HL-60/S4 treated with phorbol 12-myristate 13-acetate at 8.2 ng/mL for 4 days and 3 days (cell line): ENCODE measurements around the gene SLC6A5.

ENCODE experiments used
- in situ Hi-C: fragments of 300-500 bp; cut with MboI; formaldehyde crosslinking; loops from 2 replicates; pipeline ENCODE4 v1.15.0; 2022; ENCODE audit warnings: low sequenced_read_pairs

SLC6A5 gene

DNA sequence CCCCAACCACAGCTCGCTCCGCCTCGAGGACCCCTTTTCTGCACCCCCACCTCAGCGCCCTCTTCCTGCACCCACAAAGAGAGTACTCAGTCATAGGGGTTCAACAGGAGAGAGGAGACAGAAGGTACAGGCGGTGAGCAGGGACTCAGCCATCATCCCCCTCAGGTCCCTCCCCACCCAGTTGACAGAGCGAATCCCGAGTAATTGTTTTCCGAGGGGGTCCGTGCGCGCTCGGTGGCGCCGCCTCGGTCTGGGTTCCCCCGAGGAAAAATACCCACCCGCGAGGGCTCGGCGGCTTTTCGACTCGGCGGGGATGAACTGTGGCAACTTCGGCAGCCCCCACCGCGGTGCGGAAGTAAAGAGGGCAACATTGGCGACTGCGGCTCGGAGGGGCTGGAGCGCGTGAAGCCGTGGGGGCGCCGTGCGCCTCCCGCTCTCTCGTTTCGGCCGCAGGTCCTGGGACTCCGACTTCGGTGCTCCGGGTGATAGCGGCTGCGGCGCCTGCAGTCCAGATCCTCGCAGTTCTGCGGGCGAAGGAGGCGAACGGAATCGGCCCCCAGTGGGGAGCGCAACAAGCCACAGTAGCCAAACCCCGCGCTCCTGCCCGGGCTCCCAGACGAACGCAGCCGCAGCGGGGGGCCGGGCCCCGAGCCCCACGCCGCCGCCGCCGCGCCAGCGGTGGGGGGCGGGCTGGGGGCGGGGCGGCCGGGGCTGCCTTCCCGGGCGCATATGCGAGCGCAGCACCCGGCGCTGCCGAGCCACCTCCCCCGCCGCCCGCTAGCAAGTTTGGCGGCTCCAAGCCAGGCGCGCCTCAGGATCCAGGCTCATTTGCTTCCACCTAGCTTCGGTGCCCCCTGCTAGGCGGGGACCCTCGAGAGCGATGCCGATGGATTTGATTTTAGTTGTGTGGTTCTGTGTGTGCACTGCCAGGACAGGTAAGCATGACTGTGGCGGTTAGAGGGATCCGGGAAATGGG is 69.7 kb downstream of the SLC6A5 start, which contains the start of gene NELL1:
TSS of gene NELL1 (plus strand) at position 743 of the 976 bp plus-strand sequence.
- in situ Hi-C loops: no loop called here

GRCh38 chr11:20669820-20670684 is 70.6 kb downstream of the SLC6A5 start:
- in situ Hi-C loops: no loop called here

DNA sequence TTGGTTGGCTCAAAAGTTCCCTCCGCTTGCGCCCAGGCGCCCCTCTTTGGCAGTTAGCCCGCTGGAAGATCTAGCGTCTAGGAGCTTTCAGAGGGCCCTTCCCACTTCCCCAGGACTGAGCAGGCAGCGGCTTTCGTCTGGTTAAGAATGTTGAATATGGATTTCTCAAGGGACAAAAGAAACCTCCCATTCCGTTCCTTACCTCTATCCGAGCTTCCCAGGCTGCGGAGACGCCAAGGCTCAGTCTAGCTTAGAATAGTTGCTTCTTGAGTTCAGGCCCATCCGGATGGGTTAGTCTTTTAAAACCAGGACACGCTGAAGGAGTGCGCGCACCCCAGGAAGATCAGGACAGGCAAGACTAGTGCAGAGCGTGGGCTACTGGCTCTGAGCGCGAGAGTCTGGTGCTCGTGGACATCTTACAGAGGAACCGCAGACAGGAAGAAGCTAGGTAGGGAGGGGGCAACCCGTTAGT is 71.6 kb downstream of the SLC6A5 start:
- in situ Hi-C loops: no loop called here

- in situ Hi-C loops: no loop called here
Observed at GRCh38 chr11:20671856-20672546, 72.6 kb downstream of the SLC6A5 start.

GRCh38 chr11:20672575-20672974 is 73.2 kb downstream of the SLC6A5 start:
- in situ Hi-C loops: no loop called here

DNA sequence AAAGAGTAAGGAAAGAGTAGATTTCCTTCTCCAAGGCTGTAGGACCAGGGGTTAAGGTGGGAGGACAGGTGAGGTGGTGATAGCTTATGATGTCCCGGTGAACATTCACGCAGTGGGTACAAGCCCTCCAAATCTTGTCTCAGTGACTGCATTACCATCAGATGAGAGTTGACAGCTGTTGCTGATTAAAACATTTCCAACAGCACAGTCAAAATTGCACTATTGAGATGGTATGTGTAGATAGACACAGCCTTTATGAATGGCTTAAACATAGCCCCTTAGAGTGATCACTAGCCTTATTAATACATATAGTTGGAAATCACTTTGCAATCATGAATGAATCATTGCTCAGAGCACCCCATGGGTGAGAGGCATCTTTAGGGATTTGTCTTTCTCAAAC is 77.2 kb downstream of the SLC6A5 start:
- in situ Hi-C loops: no loop called here

DNA sequence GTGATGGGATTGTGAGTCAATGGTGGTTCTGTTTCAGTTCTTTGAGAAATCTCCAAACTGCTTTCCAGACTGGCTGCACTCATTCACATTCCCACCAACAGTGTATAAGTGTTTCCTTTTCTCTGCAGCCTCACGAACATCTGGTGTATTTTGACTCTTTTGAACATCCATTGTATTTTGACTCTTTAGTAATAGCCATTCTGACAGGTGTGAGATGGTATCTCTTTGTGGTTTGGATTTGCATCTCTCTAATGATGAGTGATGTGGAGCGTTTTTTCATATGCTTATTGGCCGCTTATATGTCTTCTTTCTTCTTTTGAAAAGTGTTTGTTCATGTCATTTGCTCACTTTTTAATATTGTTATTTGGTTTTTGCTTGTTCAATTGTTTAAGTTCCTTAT is 89.4 kb downstream of the SLC6A5 start:
- in situ Hi-C loops: no loop called here

- in situ Hi-C loops: no loop called here
Observed at GRCh38 chr11:20707876-20708275, 108.5 kb downstream of the SLC6A5 start.
